Mesothelial cell of epicardium (in vitro differentiated cells): ENCODE results near the gene RGS9. TPM values are rescaled to one million over a fixed set of nuclear protein-coding genes. Genes with fewer than 3 reads are reported as not detected.

Experiments
- DNase-seq, 2 experiments: peaks; one replicate each; pipeline ENCODE4 v3.0.0; 2021; ENCODE audit warnings: low spot score in 2 of 2; ENCODE audit not compliant: unreplicated experiment in 2 of 2
- H3K27ac Mint-ChIP-seq: 2 replicates; pipeline ENCODE4 v1.8.0; 2021; ENCODE audit warnings: mixed read lengths
- H3K27me3 Mint-ChIP-seq: 2 replicates; pipeline ENCODE4 v1.8.0; 2021; ENCODE audit warnings: low read depth, mixed read lengths
- H3K36me3 Mint-ChIP-seq: 2 replicates; pipeline ENCODE4 v1.8.0; 2021; ENCODE audit warnings: mixed read lengths
- H3K4me1 Mint-ChIP-seq: 2 replicates; pipeline ENCODE4 v1.8.0; 2021; ENCODE audit warnings: mixed read lengths
- H3K4me3 Mint-ChIP-seq: 2 replicates; pipeline ENCODE4 v1.8.0; 2021; ENCODE audit warnings: mild to moderate bottlenecking, moderate library complexity, mixed read lengths
- H3K9me3 Mint-ChIP-seq: 2 replicates; pipeline ENCODE4 v1.8.0; 2021; ENCODE audit warnings: mixed read lengths
- CTCF ChIP-seq: fragments of 200-600 bp; sonication (generic); IDR thresholded peaks from one replicate; pipeline ENCODE4 v1.5.0; 2021; ENCODE audit warnings: antibody characterized with exemption; ENCODE audit not compliant: unreplicated experiment
- total RNA-seq: library from RNA; stranded (reverse); gene quantifications from 3 replicates; pipeline ENCODE4 v1.2.1, GENCODE V29; 2021

The RGS9 gene
- total RNA-seq, 1 donor from 2014 or later = 8.9 TPM

GRCh38 chr17:65185668-65186382 is 48.7 kb downstream of the RGS9 start:
- H3K9me3 Mint-ChIP-seq = no peaks in the 10 kb centered on the region
- no peaks in the 10 kb centered on the region for H3K27me3 Mint-ChIP-seq
- H3K4me1 Mint-ChIP-seq = peaks cover 22% of the 10 kb centered on the region
- no peak for TF ChIP-seq CTCF
- DNase-seq = no peak
- no peak overlapping the region for H3K4me3 Mint-ChIP-seq
- no peak overlapping the region for H3K27ac Mint-ChIP-seq
- H3K36me3 Mint-ChIP-seq = no peaks in the 10 kb centered on the region

GRCh38 chr17:65190467-65191097 is 53.4 kb downstream of the RGS9 start:
- no peak for TF ChIP-seq CTCF
- H3K9me3 Mint-ChIP-seq = no peaks in the 10 kb centered on the region
- DNase-seq = no peak
- no peaks in the 10 kb centered on the region for H3K36me3 Mint-ChIP-seq
- H3K27ac Mint-ChIP-seq = no peak overlapping the region
- no peaks in the 10 kb centered on the region for H3K27me3 Mint-ChIP-seq
- peaks cover 3% of the 10 kb centered on the region for H3K4me1 Mint-ChIP-seq
- H3K4me3 Mint-ChIP-seq = no peak overlapping the region

- Mint-ChIP-seq H3K27ac (no peak overlapping the region), H3K4me1 (peaks cover 3% of the 10 kb centered on the region), H3K36me3 (no peaks in the 10 kb centered on the region), H3K9me3 (no peaks in the 10 kb centered on the region), H3K27me3 (no peaks in the 10 kb centered on the region), H3K4me3 (no peak overlapping the region)
- DNase-seq = no peak
- no peak for TF ChIP-seq CTCF
Measured at GRCh38 chr17:65191811-65192740, 54.9 kb downstream of the RGS9 start.

- Mint-ChIP-seq H3K4me3 (no peak overlapping the region), H3K36me3 (no peaks in the 10 kb centered on the region), H3K27me3 (no peaks in the 10 kb centered on the region), H3K9me3 (no peaks in the 10 kb centered on the region), H3K4me1 (peaks cover 3% of the 10 kb centered on the region), H3K27ac (no peak overlapping the region)
- no peak for TF ChIP-seq CTCF
- DNase-seq = no peak
Measured at GRCh38 chr17:65193305-65193704, 56.1 kb downstream of the RGS9 start.

- no peaks in the 10 kb centered on the region for H3K9me3 Mint-ChIP-seq
- H3K27me3 Mint-ChIP-seq = no peaks in the 10 kb centered on the region
- no peak overlapping the region for H3K27ac Mint-ChIP-seq
- H3K4me3 Mint-ChIP-seq = no peak overlapping the region
- H3K36me3 Mint-ChIP-seq = no peaks in the 10 kb centered on the region
- H3K4me1 Mint-ChIP-seq = peaks cover 3% of the 10 kb centered on the region
- DNase-seq = no peak
- TF ChIP-seq CTCF = no peak
Measured at GRCh38 chr17:65193716-65194293, 56.6 kb downstream of the RGS9 start.
